ENCODE results near the gene TMEM185A.
"Not testable (repeated sequence)": the region's sequence is repeated elsewhere in the genome, so short reads cannot be mapped to it uniquely, and the experiment has no call there.

TMEM185A gene

GRCh38 chrX:149626829-149627228 lies 4.8 kb downstream of the TMEM185A start:
- not testable (repeated sequence) for DNase-seq (ENCODE audit: low spot score)

GRCh38 chrX:149619662-149620061 lies 11.9 kb downstream of the TMEM185A start:
- not testable (repeated sequence) for DNase-seq (ENCODE audit: low spot score)

GRCh38 chrX:149618871-149619270 lies 12.7 kb downstream of the TMEM185A start:
- DNase-seq (ENCODE audit: low spot score) = no peak

- DNase-seq (ENCODE audit: low spot score) = no peak
Observed at GRCh38 chrX:149611623-149612175, 19.9 kb downstream of the TMEM185A start.

GRCh38 chrX:149610511-149610910 lies 21.1 kb downstream of the TMEM185A start:
- DNase-seq (ENCODE audit: low spot score) = no peak

- no peak for DNase-seq (ENCODE audit: low spot score)
Observed at GRCh38 chrX:149607699-149608098, 23.9 kb downstream of the TMEM185A start.

GRCh38 chrX:149605248-149605885 lies 26.2 kb downstream of the TMEM185A start:
- DNase-seq (ENCODE audit: low spot score) = not testable (repeated sequence)

- DNase-seq (ENCODE audit: low spot score) = not testable (repeated sequence)
Observed at GRCh38 chrX:149598603-149599002, 33.0 kb downstream of the TMEM185A start.

- DNase-seq (ENCODE audit: low spot score) = not testable (repeated sequence)
Observed at GRCh38 chrX:149595943-149596342, 35.6 kb downstream of the TMEM185A start.

GRCh38 chrX:149595214-149595613 lies 36.4 kb downstream of the TMEM185A start, which contains the start of gene HSFX2:
TSS of gene HSFX2 (minus strand) at chrX:149595314. CDS start at chrX:149594700, 614 bp downstream.
- not testable (repeated sequence) for DNase-seq (ENCODE audit: low spot score)

GRCh38 chrX:149590993-149591392 lies 40.6 kb downstream of the TMEM185A start:
- DNase-seq (ENCODE audit: low spot score) = not testable (repeated sequence)

- DNase-seq (ENCODE audit: low spot score) = not testable (repeated sequence)
Observed at GRCh38 chrX:149587359-149587758, 44.2 kb downstream of the TMEM185A start, which contains the start of gene MAGEA9B. TSS of gene MAGEA9B (minus strand) at chrX:149587459. CDS start at chrX:149583179, 4,280 bp downstream.

GRCh38 chrX:149585631-149586030 lies 46.0 kb downstream of the TMEM185A start:
- not testable (repeated sequence) for DNase-seq (ENCODE audit: low spot score)

GRCh38 chrX:149573456-149573855 lies 58.1 kb downstream of the TMEM185A start:
- DNase-seq (ENCODE audit: low spot score) = not testable (repeated sequence)

GRCh38 chrX:149572743-149573142 lies 58.8 kb downstream of the TMEM185A start:
- DNase-seq (ENCODE audit: low spot score) = no peak

- no peak for DNase-seq (ENCODE audit: low spot score)
Observed at GRCh38 chrX:149571770-149572169, 59.8 kb downstream of the TMEM185A start.

- peak; percentile 0 for DNase-seq (ENCODE audit: low spot score)
Observed at GRCh38 chrX:149570668-149571067, 60.9 kb downstream of the TMEM185A start.

- no peak for DNase-seq (ENCODE audit: low spot score)
Observed at GRCh38 chrX:149569770-149570169, 61.8 kb downstream of the TMEM185A start.

- DNase-seq (ENCODE audit: low spot score) = no peak
Observed at GRCh38 chrX:149568701-149569296, 62.8 kb downstream of the TMEM185A start.

- no peak for DNase-seq (ENCODE audit: low spot score)
Observed at GRCh38 chrX:149567621-149568417, 63.8 kb downstream of the TMEM185A start.

- DNase-seq (ENCODE audit: low spot score) = no peak
Observed at GRCh38 chrX:149563359-149563758, 68.2 kb downstream of the TMEM185A start.

GRCh38 chrX:149555251-149555650 lies 76.3 kb downstream of the TMEM185A start:
- not testable (repeated sequence) for DNase-seq (ENCODE audit: low spot score)

All from SW480 (cell line).